GM21528 (cell line): ENCODE data around the gene NHSL2.
"Not testable (repeated sequence)": the region's sequence is repeated elsewhere in the genome, so short reads cannot be mapped to it uniquely, and the experiment has no call there.

Experiments used
- ATAC-seq: cut with Tn5 transposase; IDR thresholded peaks from one replicate; pipeline ENCODE4 v1.9.1; 2021; ENCODE audit warnings: mild to moderate bottlenecking, moderate library complexity; ENCODE audit not compliant: unreplicated experiment, low FRiP score

NHSL2 gene

GRCh38 chrX:72142794-72143608, 232.4 kb downstream of the NHSL2 start:
- no peak for ATAC-seq

- ATAC-seq, result no peak
These were observed 232.9 kb downstream of the NHSL2 start for GRCh38 chrX:72143609-72143907.

GRCh38 chrX:72145181-72145580, 234.5 kb downstream of the NHSL2 start:
- no peak for ATAC-seq

GRCh38 chrX:72146527-72146926, 235.9 kb downstream of the NHSL2 start:
- no peak for ATAC-seq

- ATAC-seq, result no peak
These were observed 248.1 kb downstream of the NHSL2 start for GRCh38 chrX:72158773-72159172.

GRCh38 chrX:72159769-72160168, 249.1 kb downstream of the NHSL2 start:
- ATAC-seq, result no peak

- ATAC-seq, result no peak
These were observed 254.9 kb downstream of the NHSL2 start for GRCh38 chrX:72165551-72165950.

GRCh38 chrX:72169008-72169728, 258.5 kb downstream of the NHSL2 start:
- no peak for ATAC-seq

GRCh38 chrX:72176289-72176688, 265.6 kb downstream of the NHSL2 start:
- not testable (repeated sequence) for ATAC-seq

GRCh38 chrX:72176981-72177380, 266.3 kb downstream of the NHSL2 start:
- no peak for ATAC-seq

- ATAC-seq, result no peak
These were observed 269.9 kb downstream of the NHSL2 start for GRCh38 chrX:72180539-72180938.

GRCh38 chrX:72181178-72182125, 270.8 kb downstream of the NHSL2 start, which contains the start of gene PIN4:
PIN4 (plus strand) TSS chrX:72181757; CDS start chrX:72181786, 29 bp downstream.
- ATAC-seq, result peak; percentile 98

GRCh38 chrX:72182924-72183323, 272.3 kb downstream of the NHSL2 start:
- no peak for ATAC-seq

GRCh38 chrX:72201836-72202536, 291.3 kb downstream of the NHSL2 start:
- no peak for ATAC-seq
